ENCODE results near the gene SLC43A2.
"Not testable (repeated sequence)": the region's sequence is repeated elsewhere in the genome, so short reads cannot be mapped to it uniquely, and the experiment has no call there.

Gene SLC43A2

GRCh38 chr17:1532836-1533602, 95.6 kb downstream of the SLC43A2 start:
- FAIRE-seq, result no peak

- no peak for FAIRE-seq
Observed at GRCh38 chr17:1529863-1530262, 98.8 kb downstream of the SLC43A2 start.

- FAIRE-seq, result not testable (repeated sequence)
Observed at GRCh38 chr17:1526876-1527275, 101.8 kb downstream of the SLC43A2 start.

- FAIRE-seq, result no peak
Observed at GRCh38 chr17:1522626-1523025, 106.0 kb downstream of the SLC43A2 start.

GRCh38 chr17:1521086-1521640, 107.5 kb downstream of the SLC43A2 start:
- no peak for FAIRE-seq

GRCh38 chr17:1519678-1520077, 109.0 kb downstream of the SLC43A2 start:
- no peak for FAIRE-seq

Measured in A204.1 (cell line).